ENCODE results near the gene SOS1. TPM values are rescaled to one million over a fixed set of nuclear protein-coding genes. Genes with fewer than 3 reads are reported as not detected.

SOS1 gene
- total RNA-seq, 2 donors from 2014 or later = 15.3 to 21.3 TPM

GRCh38 chr2:38935568-38936172 is 185.2 kb downstream of the SOS1 start:
- Histone ChIP-seq H3K9me3 (no peaks in the 10 kb centered on the region), H3K27ac (no peak overlapping the region), H3K4me3 (no peak overlapping the region), H3K4me1 (no peaks in the 10 kb centered on the region), H3K27me3 (no peaks in the 10 kb centered on the region), H3K36me3 (no peaks in the 10 kb centered on the region)
- no peak for TF ChIP-seq CTCF (IDR thresholded peaks at IDR 0.05)
- no peak for DNase-seq (ENCODE audit: low spot score)

GRCh38 chr2:38934742-38935141 is 186.1 kb downstream of the SOS1 start:
- no peaks in the 10 kb centered on the region for H3K36me3 ChIP-seq
- no peak for TF ChIP-seq CTCF (IDR thresholded peaks at IDR 0.05)
- no peak overlapping the region for H3K27ac ChIP-seq
- DNase-seq (ENCODE audit: low spot score) = no peak
- no peak overlapping the region for H3K4me3 ChIP-seq
- no peaks in the 10 kb centered on the region for H3K9me3 ChIP-seq
- H3K4me1 ChIP-seq = no peaks in the 10 kb centered on the region
- no peaks in the 10 kb centered on the region for H3K27me3 ChIP-seq

GRCh38 chr2:38933653-38934052 is 187.2 kb downstream of the SOS1 start:
- no peak for DNase-seq (ENCODE audit: low spot score)
- no peak overlapping the region for H3K4me3 ChIP-seq
- no peaks in the 10 kb centered on the region for H3K27me3 ChIP-seq
- no peak overlapping the region for H3K27ac ChIP-seq
- no peaks in the 10 kb centered on the region for H3K4me1 ChIP-seq
- TF ChIP-seq CTCF (IDR thresholded peaks at IDR 0.05) = no peak
- no peaks in the 10 kb centered on the region for H3K36me3 ChIP-seq
- no peaks in the 10 kb centered on the region for H3K9me3 ChIP-seq

- Histone ChIP-seq H3K9me3 (no peaks in the 10 kb centered on the region), H3K27ac (no peak overlapping the region), H3K27me3 (no peaks in the 10 kb centered on the region), H3K36me3 (no peaks in the 10 kb centered on the region), H3K4me3 (no peak overlapping the region), H3K4me1 (no peaks in the 10 kb centered on the region)
- DNase-seq (ENCODE audit: low spot score) = no peak
- no peak for TF ChIP-seq CTCF (IDR thresholded peaks at IDR 0.05)
Measured at GRCh38 chr2:38932586-38932985, 188.3 kb downstream of the SOS1 start.

Other genes starting within 250 kb of the SOS1 start
- gene DHX57, start 245.1 kb downstream of the SOS1 start, total RNA-seq = 1 to 10 TPM; 6.9 to 7.2 TPM
- gene MORN2, start 245.1 kb downstream of the SOS1 start, total RNA-seq = 10 to 100 TPM; 14.8 to 18.4 TPM
- 1 to 10 TPM in 1 of 2 donors, under 1 TPM in 1; 0.24 to 1.0 TPM for gene ARHGEF33, start 231.2 kb downstream of the SOS1 start, total RNA-seq
- gene CDKL4, start 122.9 kb upstream of the SOS1 start, total RNA-seq = under 1 TPM; 0.79 to 0.89 TPM